Activated CD4-positive, alpha-beta T cell treated with anti-CD3 and anti-CD28 coated beads for 1 hour (primary cell): ENCODE results near the gene GRID1.
"Not testable (repeated sequence)": the region's sequence is repeated elsewhere in the genome, so short reads cannot be mapped to it uniquely, and the experiment has no call there.

Experiments
- DNase-seq: peaks from one replicate; pipeline ENCODE4 v3.0.0-alpha.2; 2020

GRID1 gene

DNA sequence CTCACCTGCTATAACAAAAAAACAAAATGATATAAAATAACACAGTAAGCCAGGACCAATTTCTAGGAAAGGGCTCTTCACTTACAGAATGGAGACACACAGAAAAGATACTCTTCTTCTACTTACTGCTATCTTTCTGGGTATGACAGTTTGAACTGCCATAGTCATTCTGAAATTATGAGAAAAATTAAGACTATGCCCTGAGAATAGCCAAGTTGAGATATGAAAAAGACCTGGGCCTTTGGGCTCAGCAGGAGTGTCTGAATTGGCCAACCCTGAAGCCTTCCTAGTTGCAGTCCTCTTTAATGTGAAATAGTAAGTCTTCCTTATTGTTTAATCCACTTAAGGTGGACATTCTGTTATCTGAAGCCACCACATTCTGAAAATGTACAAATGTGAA lies 519.5 kb downstream of the GRID1 start:
- DNase-seq: no peak

DNA sequence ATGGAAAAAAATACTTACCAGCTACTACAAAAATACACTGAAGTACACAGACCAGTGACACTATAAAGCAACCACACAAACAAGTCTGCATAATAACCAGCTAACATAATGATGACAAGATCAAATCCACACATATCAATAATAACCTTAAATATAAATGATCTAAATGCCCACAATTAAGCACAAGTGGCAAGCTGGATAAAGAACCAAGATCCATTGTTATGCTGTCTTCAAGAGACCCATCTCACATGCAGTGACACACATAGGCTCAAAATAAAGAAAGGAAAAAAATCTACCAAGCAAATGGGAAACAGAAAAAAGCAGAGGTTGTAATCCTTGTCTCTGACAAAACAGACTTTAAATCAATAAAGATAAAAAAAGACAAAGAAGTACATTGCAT lies 527.9 kb downstream of the GRID1 start:
- DNase-seq: not testable (repeated sequence)

GRCh38 chr10:85832988-85833387 lies 533.6 kb downstream of the GRID1 start:
- no peak for DNase-seq

- DNase-seq: no peak
Observed at GRCh38 chr10:85831422-85831821, 535.2 kb downstream of the GRID1 start.

- DNase-seq: no peak
Observed at GRCh38 chr10:85826377-85826776, 540.2 kb downstream of the GRID1 start.

DNA sequence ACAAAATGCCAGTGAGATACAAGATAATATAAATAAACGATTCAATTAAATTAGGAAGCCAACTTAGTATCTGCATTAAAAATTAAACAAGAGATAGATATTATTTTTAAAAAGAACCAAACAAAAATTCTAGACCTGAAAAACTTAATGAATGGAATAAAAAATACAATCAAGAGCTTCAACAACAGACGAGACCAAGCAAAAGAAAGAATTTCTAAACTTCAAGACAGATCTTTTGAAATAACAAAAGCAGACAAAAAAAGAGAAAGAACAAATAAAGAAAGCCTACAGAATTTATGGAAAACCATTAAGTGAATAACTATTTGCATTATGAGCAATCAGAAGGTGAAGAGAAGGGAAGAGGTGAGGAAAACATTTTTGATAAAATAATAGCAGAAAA lies 555.2 kb downstream of the GRID1 start:
- DNase-seq: no peak

GRCh38 chr10:85810674-85811073 lies 555.9 kb downstream of the GRID1 start:
- DNase-seq: no peak

- DNase-seq: no peak
Observed at GRCh38 chr10:85795460-85795859, 571.1 kb downstream of the GRID1 start.

DNA sequence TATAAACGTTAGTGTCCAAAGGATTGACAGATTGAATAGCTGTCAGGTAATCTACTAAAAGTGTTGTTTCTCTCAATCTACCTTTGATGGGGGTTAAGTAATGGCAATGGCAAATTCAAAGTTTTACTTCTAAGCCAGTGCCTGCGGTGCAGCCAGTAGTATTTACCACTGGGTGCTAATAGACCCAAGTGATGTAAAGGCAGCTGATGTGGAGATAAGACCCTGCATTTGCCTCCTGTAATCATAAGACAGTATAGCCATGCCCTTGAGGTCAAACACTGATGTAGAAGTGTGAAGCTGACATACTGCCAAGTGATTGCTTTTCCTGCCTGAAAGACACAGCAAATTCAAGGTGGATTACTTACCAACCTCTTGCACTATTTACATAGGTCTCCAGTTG lies 572.0 kb downstream of the GRID1 start:
- DNase-seq: no peak

DNA sequence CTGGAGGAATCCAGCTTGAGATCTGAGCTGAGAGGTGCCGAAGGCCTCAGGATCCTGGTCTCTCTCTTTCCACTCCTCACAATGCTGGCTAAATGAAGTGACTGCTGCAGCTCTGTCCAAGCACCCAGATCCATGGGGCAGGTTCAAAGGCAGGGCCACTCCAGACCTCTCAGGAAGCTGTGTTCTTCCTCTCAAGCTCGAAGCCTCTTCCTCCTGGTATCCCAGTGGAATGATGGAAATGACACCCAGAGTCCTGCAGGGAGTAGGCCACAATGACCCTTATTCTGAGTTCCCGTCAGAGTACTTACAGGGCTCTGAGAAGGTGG lies 574.1 kb downstream of the GRID1 start:
- no peak for DNase-seq

- DNase-seq: no peak
Observed at GRCh38 chr10:85791818-85792532, 574.6 kb downstream of the GRID1 start.

- no peak for DNase-seq
Observed at GRCh38 chr10:85789982-85790789, 576.4 kb downstream of the GRID1 start.

GRCh38 chr10:85789125-85789524 lies 577.5 kb downstream of the GRID1 start:
- no peak for DNase-seq

GRCh38 chr10:85788570-85788969 lies 578.0 kb downstream of the GRID1 start:
- no peak for DNase-seq

DNA sequence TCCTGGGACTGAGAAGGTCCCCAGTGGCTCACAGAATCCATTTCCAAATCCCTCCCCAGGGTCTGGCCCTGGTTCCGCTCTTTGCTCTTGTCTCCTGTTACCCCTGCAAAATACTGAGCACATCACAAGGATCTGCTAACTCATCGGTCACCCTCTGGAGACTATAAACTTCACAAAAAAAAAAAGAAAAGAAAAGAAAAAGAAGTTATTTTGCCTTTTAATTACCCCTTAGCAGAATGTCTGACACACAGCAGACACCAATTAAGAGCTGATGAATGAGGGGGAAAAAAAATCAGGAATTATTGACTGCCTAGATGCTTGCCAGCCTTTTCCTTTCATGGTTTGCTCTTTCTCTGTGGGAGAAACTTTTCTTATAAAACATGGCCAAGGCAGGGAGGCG lies 578.7 kb downstream of the GRID1 start:
- DNase-seq: no peak

- DNase-seq: no peak
Observed at GRCh38 chr10:85787393-85787792, 579.2 kb downstream of the GRID1 start.

DNA sequence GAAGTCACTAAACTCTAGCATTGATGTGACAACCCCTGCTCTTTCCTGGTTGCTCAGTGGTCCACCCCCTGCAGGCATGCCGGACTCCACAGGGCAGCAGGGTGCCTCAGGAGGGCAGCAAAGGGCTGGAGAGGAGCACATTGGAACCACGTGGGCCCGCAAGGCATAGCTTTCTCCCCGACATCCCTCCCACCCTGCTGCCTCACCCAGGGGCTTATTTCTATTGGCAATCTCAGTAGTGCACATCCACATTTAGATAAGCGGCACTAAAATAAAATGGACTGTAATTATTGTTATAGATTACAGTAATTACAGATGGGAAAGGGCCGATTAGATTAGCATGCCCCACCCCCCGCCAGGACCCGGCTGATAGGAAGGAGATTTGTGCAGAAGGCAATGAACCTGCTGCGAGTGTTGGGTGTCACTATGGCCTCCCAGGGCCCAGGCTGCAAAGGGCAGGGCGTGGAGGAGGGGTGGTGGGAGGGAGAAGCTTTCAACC lies 580.1 kb downstream of the GRID1 start:
- DNase-seq: no peak

GRCh38 chr10:85784792-85785191 lies 581.8 kb downstream of the GRID1 start:
- no peak for DNase-seq

DNA sequence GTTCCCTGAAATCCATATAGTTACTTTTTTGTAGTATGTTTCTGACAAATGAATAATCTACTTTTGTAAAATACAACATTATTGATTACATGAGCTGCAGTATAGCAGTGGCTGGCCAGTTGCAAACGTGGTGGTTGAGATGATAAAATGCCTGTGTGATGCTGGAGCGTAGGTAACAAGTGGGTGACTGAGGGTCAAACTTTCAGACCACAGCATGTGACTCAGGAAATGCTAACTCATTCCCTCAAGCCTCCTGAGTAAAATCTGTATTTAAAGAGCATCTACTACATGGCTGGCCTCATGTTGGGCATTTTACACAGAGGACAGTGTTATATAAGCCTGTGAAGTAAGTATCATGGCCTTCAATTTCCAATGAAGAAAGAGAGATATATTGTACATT lies 585.2 kb downstream of the GRID1 start:
- DNase-seq: no peak

- DNase-seq: no peak
Observed at GRCh38 chr10:85778074-85778473, 588.5 kb downstream of the GRID1 start.

DNA sequence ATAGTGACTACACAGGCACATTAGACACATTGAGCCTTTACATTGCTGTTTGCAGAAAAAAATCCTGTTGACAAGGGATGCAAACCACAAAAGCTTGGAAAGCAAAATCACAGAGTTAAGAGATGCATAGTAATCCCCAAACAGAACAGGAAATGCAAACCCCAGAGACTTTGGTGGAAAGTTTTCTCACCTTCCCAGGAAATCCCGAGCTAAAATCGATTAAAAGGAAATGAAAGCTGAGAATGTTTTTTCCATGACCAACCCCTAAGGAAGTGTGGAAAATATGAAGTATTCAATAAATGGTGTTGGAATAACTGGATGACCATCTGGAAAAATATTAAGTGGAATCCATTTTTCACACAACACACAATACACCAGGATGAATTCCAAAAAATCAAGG lies 598.7 kb downstream of the GRID1 start:
- DNase-seq: no peak

DNA sequence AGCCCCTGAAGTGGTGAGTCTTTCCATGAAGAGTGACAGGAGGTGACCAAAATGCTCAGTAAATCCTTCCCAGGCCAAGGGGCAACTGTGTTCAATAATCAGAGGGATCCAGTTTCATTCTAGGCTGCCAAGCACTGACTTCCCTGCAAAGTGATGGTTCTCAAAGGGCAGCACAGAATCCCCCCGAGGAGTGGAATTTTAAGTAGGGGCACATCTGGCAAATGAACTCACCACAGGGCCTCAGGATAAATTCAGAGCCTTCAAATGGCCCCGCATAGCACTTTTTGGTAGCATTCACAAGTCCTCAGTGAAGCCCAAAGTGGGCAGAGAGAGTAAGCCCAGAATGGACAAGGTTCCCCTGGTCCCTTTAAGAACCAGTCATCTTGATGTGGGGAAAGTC lies 602.5 kb downstream of the GRID1 start:
- DNase-seq: no peak

DNA sequence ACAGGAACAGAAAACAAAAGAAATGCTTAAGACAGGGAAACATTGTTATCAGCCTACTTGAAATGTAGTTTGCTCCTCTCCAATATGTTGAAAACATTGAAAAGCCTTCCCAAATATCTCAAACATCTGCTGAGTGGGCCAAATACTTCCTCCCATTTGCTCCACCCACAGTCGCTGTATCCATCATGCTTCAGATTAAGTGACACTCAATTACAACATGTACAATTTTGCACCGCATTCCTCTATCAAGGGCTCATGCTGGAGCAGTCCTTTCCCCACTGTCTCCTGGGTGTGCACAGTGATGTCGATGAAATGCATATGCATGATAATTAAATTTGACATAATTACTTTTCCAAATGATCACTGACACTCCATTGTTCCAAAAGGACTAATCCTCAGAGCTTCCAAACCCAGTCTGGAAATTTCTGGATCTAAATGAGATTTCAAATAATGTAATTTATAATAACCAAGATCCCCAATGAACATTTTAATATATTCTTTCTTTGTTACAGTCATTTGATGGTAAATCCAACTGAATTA lies 604.6 kb downstream of the GRID1 start:
- DNase-seq: no peak

DNA sequence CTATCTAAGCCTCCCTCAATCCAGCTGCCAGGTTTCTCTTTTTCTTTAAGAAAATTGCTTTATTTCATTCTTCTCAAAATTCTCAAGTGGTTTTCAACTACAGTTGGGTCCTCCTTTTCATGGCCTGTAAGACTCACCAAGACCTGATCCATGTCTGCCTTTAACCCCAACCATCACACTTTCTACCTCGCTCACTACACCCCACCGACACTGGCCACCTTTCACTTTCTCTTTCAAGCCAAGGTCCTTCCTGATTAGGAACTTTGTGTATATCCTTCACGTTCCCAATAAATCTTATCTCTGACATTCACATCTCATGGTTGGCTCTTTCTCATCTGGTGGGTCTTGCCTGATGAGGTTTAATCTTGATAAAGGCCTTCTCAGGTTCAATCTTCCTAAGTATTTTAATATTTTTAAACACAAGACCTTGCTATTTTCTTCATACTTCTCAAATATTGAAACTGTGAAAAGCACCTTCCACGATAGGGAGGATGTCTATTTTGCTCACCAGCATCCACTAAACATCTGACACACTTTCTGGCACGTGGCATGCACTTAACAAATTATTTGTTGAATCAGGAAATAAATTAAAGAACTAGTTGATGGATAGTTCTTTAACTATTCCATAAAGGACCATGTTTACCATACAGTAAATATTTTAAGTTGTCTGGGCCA lies 624.8 kb downstream of the GRID1 start:
- DNase-seq: no peak
